GM18870 (cell line): ENCODE data around the gene NOC3L.
A peak's percentile ranks its signal among the peaks of the same experiment; 100 is the strongest.
"Not testable (repeated sequence)": the region's sequence is repeated elsewhere in the genome, so short reads cannot be mapped to it uniquely, and the experiment has no call there.

ENCODE experiments used
- ATAC-seq: cut with Tn5 transposase; IDR thresholded peaks from one replicate; pipeline ENCODE4 v1.9.1; 2021; ENCODE audit warnings: moderate library complexity; ENCODE audit not compliant: unreplicated experiment

NOC3L gene, protein sequence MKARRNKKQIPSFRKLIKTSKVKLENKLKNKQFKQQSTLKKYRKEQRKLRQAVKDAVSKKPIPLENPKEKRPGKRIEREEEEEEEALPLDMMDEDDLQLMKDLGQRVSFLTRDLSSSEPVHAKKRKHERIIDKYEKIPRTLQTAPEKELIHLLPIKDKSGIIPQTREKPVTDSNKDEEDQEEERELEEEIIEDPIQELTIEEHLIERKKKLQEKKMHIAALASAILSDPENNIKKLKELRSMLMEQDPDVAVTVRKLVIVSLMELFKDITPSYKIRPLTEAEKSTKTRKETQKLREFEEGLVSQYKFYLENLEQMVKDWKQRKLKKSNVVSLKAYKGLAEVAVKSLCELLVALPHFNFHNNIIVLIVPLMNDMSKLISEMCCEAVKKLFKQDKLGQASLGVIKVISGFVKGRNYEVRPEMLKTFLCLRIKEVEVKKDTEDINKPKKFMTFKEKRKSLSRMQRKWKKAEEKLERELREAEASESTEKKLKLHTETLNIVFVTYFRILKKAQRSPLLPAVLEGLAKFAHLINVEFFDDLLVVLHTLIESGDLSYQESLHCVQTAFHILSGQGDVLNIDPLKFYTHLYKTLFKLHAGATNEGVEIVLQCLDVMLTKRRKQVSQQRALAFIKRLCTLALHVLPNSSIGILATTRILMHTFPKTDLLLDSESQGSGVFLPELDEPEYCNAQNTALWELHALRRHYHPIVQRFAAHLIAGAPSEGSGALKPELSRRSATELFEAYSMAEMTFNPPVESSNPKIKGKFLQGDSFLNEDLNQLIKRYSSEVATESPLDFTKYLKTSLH

DNA sequence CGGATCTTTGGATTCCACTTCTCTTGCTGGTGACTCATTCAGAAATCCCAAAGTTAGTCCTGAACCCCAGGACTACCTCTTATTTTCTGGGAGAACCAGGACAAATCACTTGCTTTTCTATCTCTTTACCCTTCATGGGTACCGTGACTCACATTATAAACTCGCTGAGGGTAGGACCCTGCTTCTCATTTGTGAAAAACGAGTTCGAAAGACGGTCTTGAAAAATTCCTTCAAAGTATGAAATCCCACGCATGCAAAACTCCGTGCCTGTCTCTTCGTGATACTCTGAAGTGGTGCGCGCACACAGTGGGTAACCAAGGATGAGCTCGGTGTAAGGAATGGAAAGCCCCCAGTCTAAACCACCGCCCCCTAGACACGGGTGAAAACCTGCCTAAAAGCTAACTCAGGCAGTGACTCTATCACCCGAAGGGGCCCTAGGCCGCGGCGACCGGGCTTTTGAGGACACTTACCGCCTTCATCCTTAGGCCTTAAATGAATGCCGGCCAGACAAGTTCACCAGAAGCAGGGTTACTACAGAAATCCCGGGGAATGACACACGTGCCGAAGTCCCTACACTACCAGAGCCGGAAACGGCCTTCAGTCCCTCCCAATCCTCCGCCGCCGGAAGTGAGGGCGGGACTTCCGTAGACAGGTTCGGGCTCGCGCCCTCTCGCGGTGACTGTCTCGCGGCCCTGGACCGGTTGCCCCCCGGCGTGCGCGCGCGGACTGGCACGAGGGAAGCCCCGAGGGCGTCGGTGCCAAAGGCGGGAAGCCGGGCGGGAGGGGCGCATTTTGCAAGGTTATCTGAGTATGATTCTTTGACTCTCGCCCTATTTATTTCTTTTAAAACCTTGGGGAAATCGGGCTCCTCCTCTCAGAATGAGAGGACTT lies at the start of gene NOC3L:
Gene NOC3L, minus strand, starts transcription at position 580 of the 891 bp plus-strand sequence. Its CDS starts 101 bp downstream, at position 479.
- peak; percentile 94 for ATAC-seq

DNA sequence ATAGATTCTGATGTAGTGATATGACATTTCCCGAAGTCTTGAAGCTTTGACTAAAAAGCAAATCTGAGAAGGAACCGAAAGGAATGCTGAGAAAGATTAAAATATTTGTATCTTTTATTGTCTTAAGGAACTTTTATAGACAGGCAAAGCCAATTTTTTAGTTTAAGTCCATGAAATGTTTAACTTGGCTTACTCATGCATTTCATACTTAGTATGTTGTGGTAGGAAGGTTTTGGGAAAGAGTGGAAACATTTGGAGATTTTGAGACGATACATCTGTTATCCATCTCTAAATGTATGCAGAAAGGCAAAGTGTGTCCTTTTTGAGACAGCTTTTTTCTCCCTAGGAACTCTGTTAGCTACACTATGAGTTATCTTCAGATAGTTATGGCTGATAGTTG lies 49.7 kb upstream of the NOC3L start:
- no peak for ATAC-seq

DNA sequence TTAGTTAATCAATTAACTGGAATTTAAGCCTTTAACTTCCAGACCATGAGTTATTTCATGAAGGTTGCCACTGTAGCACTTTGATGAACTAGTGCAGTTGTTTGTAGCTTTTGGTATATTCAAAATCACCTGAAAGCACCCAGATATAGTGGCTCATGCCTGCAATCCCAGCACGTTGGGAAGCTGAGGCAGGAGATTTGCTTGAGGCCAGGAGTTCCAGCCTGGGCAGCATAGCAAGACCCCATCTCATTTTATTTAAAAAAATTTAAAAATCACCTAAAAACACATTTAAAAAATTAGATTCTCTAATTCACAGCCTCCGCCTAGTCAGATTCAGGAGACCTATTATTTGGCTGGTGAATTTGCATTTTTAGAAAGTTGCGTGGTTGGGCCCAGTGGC lies 48.6 kb upstream of the NOC3L start:
- ATAC-seq: no peak

DNA sequence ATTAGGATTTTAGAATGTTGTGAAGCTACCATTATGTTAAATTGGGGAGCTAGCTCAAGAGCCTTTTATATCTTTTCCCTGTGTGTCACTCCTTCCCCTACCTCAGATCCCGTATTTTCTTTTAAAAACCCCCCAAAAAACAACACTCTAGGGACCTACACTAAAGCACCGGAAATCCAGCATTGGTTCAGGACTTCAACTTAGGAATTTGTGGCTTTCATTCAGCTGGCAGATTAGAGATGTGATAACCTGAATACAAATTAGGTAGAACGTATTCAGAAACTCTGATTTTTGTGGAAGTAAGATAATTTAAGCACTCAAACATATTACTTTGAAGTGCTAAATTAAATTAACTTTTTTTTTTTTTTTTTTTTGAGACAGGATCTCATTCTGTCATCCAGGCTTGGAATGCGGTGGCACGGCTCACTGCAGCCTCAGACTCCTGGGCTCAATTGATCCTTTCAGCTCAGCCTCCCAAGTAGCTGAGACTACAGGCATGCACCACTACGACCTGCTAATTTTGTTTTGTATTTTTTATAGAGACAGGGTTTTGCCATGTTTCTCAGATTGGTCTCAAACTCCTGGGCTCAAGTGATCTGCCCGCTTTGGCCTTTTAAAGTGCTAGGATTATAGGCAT lies 46.4 kb upstream of the NOC3L start:
- no peak for ATAC-seq

DNA sequence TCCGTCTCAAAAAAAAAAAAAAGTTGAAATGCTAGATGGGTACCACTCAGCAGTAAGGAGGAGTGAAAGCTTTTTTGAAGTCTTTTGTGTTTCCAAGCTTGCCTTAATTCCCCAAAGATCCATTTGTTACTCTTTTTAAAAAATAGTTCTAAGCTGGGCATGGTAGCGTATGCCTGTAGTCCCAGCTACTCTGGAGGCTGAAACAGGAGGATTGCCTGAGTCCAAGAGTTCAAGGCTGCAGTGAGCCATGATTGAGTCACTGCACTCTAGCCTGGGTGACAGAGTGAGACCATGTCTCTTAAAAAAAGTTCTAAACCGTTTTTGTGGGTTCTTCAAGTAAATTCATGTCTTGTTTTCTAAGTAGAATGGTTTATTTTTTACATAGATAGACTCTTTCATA lies 44.9 kb upstream of the NOC3L start:
- ATAC-seq: no peak

DNA sequence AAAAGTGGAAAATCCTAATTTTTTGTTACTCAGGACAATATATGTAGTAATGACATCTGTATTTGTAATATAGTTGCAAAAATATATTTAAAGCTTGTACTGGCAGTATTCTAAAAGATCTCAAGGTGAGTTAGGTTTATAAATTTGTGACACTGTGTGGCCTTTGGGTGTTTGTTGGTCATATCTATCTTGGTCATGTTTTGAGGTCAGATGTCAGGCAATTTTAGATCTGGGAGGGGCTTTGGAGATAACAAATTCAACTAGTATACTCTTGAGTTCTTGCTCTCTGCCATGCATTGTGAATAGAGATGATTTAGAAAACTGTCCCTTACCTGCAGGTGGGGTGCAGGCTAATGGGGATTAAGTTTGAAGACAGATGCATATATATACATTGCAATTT lies 42.7 kb upstream of the NOC3L start:
- no peak for ATAC-seq

DNA sequence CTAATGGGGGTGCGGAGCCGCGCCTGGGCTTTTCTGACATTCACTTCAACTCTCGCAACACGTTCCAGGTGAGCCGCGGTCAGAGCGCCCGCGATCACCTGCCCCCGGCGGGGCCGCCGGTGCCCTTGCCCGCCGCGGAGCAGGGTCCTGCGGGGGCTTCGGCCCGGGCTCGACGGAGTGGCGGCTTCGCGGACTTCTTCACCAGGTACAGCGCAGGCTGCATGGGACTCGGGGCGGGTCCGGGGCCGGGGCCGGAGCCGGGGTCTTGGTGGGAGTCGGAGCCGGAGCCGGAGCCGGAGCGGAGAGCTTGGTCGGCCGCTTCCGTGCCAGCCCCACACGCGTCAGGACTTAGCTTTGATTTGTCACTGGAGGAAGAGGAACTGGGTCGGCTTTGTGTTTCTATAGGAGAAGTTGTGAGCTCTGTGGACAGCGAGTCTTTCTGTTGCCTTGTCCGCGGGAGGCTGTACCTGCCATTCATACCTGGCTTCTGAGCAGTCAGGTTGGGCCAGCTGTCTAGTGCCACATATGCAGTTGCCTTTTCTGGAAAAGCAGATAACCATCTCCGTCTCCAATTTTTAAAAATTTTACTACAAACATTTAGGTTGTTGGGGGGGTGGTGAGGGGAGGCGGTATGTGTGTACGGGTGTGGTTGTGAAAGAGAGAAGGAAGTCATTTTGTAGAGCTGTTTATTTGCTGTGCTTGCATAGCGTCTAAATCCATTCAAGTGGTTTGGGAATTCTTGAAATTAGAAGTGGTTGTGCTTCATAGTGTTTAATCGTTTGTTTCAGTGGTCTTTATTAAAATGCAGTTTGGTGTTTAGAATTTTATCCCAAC lies 40.9 kb upstream of the NOC3L start:
- peak; percentile 59 for ATAC-seq

DNA sequence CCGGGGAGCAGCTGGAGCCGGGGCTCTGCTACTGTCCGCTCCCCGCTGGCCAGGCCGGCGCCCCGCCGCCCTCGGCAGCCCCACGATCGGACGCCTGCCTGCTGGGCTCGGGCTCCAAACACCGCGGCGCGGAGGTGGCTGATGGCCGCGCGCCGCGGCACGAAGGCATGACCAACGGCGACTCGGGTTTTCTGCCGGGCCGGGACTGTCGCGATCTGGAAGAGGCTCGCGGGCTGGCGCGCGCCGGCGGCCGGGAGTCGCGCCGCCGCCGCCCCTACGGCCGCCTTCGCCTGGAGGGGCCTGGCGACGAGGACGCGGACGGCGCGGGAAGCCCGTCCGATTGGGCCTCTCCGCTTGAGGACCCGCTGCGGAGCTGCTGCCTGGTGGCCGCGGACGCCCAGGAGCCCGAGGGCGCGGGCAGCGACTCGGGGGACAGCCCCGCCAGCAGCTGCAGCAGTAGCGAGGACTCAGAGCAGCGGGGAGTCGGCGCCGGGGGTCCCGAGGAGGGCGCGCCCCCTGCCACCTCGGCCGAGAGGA lies 40.2 kb upstream of the NOC3L start:
- peak; percentile 9 for ATAC-seq

DNA sequence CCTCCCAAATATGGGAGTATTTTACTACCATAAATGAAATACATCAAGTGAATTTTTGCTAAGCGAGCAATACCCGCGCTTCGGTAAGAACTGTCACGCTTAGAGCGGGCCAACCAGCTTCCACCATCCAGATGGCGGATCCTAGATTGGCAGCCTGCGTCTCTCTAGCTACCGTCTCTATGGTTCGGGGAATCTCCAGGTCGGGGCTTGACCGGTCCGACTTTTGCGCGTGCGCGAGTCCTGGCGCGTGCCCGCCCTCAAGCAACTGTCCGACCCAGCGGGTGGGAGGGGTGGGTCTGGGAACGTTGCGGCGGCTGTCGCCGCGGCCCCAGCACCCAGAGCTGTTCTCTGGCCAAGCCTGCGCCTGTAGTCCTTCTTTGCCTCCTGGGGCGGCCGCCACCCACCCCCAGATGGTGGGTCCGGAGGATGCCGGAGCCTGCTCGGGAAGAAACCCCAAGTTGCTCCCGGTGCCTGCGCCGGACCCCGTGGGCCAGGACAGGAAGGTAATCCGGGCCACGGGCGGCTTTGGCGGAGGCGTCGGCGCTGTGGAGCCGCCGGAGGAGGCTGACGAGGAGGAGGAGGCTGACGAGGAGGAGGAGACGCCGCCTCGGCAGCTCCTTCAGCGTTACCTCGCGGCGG lies 39.6 kb upstream of the NOC3L start, which contains the start of gene TBC1D12:
Gene TBC1D12, plus strand, starts transcription at position 338 of the 639 bp plus-strand sequence. Its CDS starts 73 bp downstream, at position 411.
- ATAC-seq: peak; percentile 70

DNA sequence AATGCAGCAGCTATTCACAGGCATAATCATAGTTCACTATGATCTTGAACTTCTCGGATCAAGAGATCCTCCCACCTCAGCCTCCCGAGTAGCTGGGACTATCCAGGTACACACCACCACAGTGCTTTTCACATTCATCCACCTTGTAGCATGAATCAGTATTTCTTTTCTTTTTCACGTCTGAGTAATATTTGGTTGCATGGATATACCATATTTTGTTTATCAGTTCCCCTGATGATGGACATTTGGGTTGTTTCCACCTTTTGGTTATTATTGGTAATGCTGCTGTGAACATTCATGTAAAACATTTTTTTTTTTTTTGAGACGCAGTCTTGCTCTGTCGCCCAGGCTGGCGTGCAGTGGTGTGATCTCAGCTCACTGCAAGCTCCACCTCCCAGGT lies 36.0 kb upstream of the NOC3L start:
- no peak for ATAC-seq

DNA sequence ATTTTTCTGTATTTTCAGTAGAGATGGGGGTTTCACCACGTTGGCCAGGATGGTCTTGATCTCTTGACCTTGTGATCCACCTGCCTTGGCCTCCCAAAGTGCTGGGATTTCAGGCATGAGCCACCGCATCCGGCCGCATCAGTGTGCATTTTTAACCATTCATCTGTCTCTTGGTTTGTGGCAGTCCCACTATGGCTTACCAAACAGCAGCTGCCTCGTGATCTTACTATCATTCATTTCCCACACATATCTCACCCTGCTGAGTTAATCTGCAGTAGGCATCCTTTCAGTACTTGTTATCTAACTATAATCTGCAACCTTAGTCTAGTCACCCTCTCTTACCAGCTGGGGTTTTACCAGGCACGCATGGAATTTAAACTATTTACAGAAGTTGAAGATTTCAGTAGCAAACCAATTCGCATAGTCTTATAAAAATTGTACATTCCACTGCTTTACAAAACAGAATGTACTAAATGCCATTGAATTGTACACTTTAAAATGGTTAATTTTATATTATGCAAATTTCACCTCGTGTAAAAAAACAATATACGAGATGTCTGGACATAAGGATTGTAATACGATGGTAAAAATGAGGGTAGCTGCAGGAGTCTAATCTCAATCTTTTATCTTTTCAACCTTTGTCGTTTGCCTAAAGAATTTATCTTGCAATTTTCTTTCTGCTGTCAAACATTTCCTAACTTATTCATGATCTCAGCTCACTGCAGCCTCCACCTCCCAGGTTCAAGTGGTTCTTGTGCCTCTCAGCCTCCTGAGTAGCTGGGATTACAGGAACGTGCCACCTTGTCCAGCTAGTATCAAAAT lies 35.0 kb upstream of the NOC3L start:
- no peak for ATAC-seq

DNA sequence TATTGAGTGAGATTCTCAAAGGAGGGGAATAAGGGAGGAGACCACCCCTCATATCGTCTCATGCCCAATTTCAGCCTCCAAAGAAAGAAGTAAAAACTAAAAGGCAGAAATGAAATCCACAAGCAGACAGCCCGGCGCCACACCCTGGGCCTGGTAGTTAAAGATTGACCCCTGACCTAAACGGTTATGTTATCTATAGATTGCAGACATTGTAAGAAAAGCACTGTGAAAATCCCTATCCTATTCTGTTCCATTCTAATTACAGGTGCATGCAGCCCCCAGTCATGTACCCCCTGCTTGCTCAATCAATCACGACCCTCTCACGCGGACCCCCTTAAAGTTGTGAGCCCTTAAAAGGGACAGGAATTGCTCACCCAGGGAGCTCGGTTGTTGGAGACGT lies 29.4 kb upstream of the NOC3L start:
- ATAC-seq: not testable (repeated sequence)

DNA sequence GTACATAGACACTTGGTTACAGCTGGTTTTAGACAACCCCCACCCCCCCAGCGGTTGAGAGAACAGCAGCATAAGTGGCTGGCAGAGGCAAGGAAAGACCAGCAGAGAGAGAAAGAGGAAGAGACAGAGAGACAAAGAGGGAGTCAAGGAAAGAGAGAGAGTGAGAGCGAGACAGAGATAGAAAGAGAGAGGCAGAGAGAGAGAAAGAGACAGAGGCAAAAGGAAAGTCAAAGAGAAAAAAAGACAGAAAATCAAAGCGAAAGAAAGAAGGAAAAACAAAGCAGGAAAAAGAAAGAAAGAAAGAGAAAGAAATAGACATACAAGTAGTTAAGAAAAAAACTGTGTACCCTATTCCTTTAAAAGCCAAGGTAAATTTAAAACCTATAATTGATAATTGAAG lies 23.0 kb upstream of the NOC3L start:
- ATAC-seq: not testable (repeated sequence)

DNA sequence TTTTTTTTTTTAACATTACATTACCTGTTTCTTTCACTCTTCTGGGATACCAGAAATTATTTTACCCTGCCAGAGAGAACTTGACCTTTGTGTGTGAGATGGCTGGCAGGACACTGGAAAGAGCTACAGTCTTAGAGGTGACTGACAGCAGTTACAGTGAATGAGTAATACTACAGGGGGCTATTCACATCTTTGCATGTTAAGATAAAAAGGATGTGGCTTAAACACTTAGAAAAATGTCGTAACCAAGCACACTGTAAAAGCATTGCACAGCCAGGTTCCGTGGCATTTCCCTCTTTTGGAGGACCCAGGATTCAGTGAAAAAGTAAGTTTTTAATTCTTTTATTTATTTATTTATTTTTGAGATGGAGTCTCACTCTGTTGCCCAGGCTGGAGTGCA lies 20.8 kb upstream of the NOC3L start:
- no peak for ATAC-seq

DNA sequence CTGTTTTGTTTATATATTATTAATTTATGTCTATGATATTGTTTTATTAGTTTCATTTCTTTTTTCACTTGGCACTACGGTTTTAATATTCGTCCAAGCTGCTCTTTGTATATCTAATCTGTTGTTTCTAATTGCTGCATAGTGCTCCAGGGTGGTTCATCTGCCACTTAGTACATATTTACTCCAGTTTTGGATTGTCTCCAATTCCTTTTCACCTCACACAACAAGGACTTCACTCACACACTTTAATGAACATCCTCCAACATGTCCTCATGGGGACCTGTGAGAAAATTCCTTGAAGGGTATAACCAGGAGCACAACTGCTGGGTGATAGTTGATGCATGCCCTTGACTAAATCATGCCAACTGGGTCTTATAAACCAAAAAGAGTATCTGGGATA lies 14.1 kb upstream of the NOC3L start:
- no peak for ATAC-seq

DNA sequence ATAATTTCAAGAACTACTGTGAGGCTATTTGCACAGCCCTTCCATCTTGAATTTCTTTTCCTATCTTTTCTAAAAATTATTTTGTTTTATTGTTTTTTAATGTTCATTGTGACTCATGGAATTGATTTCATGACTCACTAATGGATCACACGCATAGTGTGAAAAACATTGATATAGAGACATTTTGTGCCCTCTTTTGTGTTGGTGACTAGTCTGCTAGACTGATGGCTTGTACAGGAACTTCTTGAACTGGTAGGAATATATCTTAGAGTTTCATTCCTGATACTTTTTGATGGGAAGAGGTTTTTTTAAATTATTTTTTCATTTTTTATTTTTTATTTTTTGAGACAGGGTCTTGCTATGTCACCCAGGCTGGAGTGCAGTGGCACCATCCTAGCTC lies 12.6 kb upstream of the NOC3L start:
- ATAC-seq: no peak

DNA sequence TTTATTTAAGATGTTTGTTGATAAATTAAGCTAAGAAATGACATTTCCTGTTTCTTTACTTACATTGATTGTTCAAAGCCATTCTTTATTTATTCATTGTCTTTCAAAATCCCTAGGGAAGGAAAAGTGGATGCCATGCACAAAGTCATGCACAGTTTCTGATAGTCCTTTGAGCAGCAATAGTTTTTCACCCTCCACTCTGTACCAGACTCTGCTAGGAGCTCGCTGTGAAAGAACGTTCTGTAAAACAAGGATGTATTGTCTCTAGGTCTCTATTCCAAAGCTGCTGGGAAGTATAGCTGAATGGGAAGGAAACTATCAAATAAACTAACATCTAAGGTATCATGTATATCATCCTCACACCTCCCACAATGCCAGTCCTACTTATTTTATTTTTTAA lies 7.8 kb upstream of the NOC3L start:
- ATAC-seq: no peak

DNA sequence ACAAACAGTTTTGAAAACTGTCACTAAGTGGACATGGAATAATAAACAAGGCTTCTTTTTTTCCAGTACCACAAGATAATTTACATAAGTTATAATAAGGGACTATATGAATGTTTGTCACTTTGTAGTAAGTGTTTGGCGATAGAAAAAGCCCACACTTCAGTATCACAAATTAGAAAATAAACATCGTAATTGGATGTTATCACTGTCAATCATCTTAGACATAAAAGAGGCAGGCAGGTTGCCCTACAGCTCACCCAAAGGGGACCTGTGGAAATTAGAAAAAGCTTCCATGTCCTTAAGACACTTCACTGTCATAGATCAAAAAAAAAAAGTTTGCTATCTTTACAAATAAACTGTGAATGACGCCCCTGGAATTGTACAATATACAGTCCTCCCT lies 3.6 kb upstream of the NOC3L start:
- no peak for ATAC-seq
